Bronchial epithelial cell (primary cell): ENCODE data around the gene KLHDC7A. TPM values are rescaled to one million over a fixed set of nuclear protein-coding genes. Genes with fewer than 3 reads are reported as not detected.
A peak's percentile ranks its signal among the peaks of the same experiment; 100 is the strongest.

Experiments used
- DNase-seq: peaks from one replicate; pipeline ENCODE4 v3.0.0-alpha.2; 2010; ENCODE audit warnings: low read depth
- FAIRE-seq: peaks from 2 replicates; lab custom pipeline; 2011; peaks lifted over from hg19 to GRCh38; lab: Jason Lieb, UNC
- H3K27me3 ChIP-seq: 2 replicates; pipeline ENCODE4 v1.5.1; 2011; ENCODE audit warnings: low read length; ENCODE audit not compliant: control insufficient read depth, insufficient read depth
- H3K36me3 ChIP-seq: 2 replicates; pipeline ENCODE4 v1.5.1; 2011; ENCODE audit warnings: low read length; ENCODE audit not compliant: control insufficient read depth, insufficient read depth
- H3K4me3 ChIP-seq: 2 replicates; pipeline ENCODE4 v1.5.1; 2011; ENCODE audit warnings: mild to moderate bottlenecking, low read depth, low read length, control low read depth
- CTCF ChIP-seq: IDR thresholded peaks from 2 replicates; pipeline ENCODE4 v1.5.1; 2011; ENCODE audit warnings: mild to moderate bottlenecking, moderate library complexity, low read length, control low read depth, inconsistent platforms; ENCODE audit not compliant: insufficient read depth, severe bottlenecking
- total RNA-seq: library from RNA; depleted of rRNA; stranded (reverse); fragments of >200 nt; gene quantifications from 2 replicates; pipeline ENCODE4 v1.2.1, GENCODE V29; 2014

Gene KLHDC7A
- total RNA-seq, 1 donor from 2014 or later: under 0.01 TPM

DNA sequence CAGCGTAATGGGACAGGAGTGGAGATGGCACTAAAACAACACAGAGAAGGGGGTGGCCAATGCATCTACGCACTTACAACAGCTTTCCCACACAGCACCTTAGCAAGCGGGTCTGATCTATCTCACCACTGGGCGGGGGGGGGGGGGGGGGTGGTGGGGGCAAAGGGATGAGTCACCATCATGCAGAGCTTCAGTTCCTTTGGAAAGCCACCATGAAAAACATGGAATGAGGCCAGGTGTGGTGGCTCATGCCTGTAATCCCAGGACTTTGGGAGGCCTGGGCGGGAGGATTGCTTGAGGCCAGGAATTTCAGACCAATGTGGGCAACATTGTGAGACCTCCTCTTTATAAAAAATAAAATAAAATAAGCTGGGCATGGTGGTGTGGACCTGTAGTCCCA lies 47.2 kb downstream of the KLHDC7A start:
- DNase-seq (no peak), FAIRE-seq (no peak)
- H3K36me3 ChIP-seq: no peaks in the 10 kb centered on the region
- H3K4me3 ChIP-seq: no peak overlapping the region
- H3K27me3 ChIP-seq: no peaks in the 10 kb centered on the region
- TF ChIP-seq CTCF: no peak

- Histone ChIP-seq H3K36me3 (no peaks in the 10 kb centered on the region), H3K27me3 (no peaks in the 10 kb centered on the region), H3K4me3 (no peak overlapping the region)
- DNase-seq: no peak
- no peak for FAIRE-seq
- TF ChIP-seq CTCF: no peak
Measured at GRCh38 chr1:18528616-18529015, 47.9 kb downstream of the KLHDC7A start.

DNA sequence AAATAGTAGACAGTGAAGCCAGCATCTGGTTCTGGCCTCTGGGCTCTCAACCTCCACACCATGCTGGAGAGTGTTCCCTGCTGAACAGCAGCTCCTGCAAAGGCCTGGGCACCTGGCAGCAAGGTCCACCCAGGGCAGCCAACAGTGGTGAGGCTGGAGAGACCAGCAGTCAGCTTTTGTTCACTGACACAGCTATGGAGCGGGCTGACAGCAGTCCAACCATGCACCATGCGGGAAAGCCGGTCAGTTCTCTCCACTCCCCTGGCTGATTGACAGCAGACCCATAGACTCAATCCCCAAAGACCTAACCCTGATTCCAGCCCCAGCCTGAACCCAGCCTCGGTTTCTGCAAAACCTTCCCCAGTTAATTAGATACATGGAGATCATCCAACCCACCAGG lies 49.0 kb downstream of the KLHDC7A start:
- DNase-seq (no peak), FAIRE-seq (no peak)
- no peaks in the 10 kb centered on the region for H3K27me3 ChIP-seq
- H3K4me3 ChIP-seq: no peak overlapping the region
- H3K36me3 ChIP-seq: no peaks in the 10 kb centered on the region
- no peak for TF ChIP-seq CTCF

GRCh38 chr1:18530587-18531502 lies 50.1 kb downstream of the KLHDC7A start:
- FAIRE-seq: no peak
- no peaks in the 10 kb centered on the region for H3K36me3 ChIP-seq
- peak; percentile 15 for TF ChIP-seq CTCF
- H3K27me3 ChIP-seq: no peaks in the 10 kb centered on the region
- H3K4me3 ChIP-seq: no peak overlapping the region
- peak; percentile 9 for DNase-seq

DNA sequence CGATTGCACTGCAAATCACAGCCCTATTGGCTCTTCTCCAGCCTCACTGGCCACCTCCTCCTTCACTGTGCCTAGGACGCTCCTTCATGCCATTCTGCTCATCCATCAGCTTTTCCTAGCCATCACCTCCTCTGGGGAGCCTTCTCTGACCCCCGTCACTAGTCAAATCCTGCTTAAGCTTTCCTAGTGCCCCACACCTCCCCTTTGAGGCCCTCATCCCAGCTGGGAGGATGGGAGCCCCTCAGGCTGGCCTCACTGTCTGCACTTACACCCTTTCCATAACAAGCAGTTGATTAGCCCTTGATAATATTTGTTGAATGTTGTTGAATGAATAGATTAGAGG lies 50.7 kb downstream of the KLHDC7A start:
- TF ChIP-seq CTCF: no peak
- Histone ChIP-seq H3K36me3 (no peaks in the 10 kb centered on the region), H3K27me3 (no peaks in the 10 kb centered on the region), H3K4me3 (no peak overlapping the region)
- DNase-seq (no peak), FAIRE-seq (no peak)
